Activated CD8-positive, alpha-beta memory T cell treated with anti-CD3 and anti-CD28 coated beads, Interleukin-2, amount 50 U/mL, for 4 hours (primary cell): ENCODE data around the gene TRIM56.
"Not testable (repeated sequence)": the region's sequence is repeated elsewhere in the genome, so short reads cannot be mapped to it uniquely, and the experiment has no call there.

ENCODE experiments used
- DNase-seq: peaks from one replicate; pipeline ENCODE4 v3.0.0-alpha.2; 2020

Gene TRIM56

GRCh38 chr7:101092266-101092905, 7.1 kb downstream of the TRIM56 start:
- DNase-seq, result not testable (repeated sequence)

- DNase-seq, result no peak
Measured at GRCh38 chr7:101093906-101094305, 8.6 kb downstream of the TRIM56 start.

GRCh38 chr7:101094376-101094775, 9.1 kb downstream of the TRIM56 start:
- no peak for DNase-seq

- no peak for DNase-seq
Measured at GRCh38 chr7:101094791-101095375, 9.6 kb downstream of the TRIM56 start.

- DNase-seq, result no peak
Measured at GRCh38 chr7:101096331-101096956, 11.2 kb downstream of the TRIM56 start.

- DNase-seq, result no peak
Measured at GRCh38 chr7:101096957-101097347, 11.7 kb downstream of the TRIM56 start.

- no peak for DNase-seq
Measured at GRCh38 chr7:101097561-101097960, 12.3 kb downstream of the TRIM56 start.

- peak; percentile 63 for DNase-seq
Measured at GRCh38 chr7:101099969-101100781, 14.9 kb downstream of the TRIM56 start.

GRCh38 chr7:101100858-101101847, 15.9 kb downstream of the TRIM56 start:
- DNase-seq, result no peak

- no peak for DNase-seq
Measured at GRCh38 chr7:101102026-101102425, 16.7 kb downstream of the TRIM56 start.

GRCh38 chr7:101103701-101104100, 18.4 kb downstream of the TRIM56 start:
- not testable (repeated sequence) for DNase-seq

GRCh38 chr7:101104193-101104713, 19.0 kb downstream of the TRIM56 start:
- DNase-seq, result no peak

GRCh38 chr7:101104799-101105198, 19.5 kb downstream of the TRIM56 start:
- DNase-seq, result no peak

- DNase-seq, result not testable (repeated sequence)
Measured at GRCh38 chr7:101105248-101105647, 20.0 kb downstream of the TRIM56 start.

- DNase-seq, result no peak
Measured at GRCh38 chr7:101106386-101106785, 21.1 kb downstream of the TRIM56 start.

GRCh38 chr7:101108330-101108857, 23.1 kb downstream of the TRIM56 start:
- DNase-seq, result no peak

GRCh38 chr7:101108961-101109360, 23.7 kb downstream of the TRIM56 start:
- no peak for DNase-seq

GRCh38 chr7:101109368-101109767, 24.1 kb downstream of the TRIM56 start:
- no peak for DNase-seq

- DNase-seq, result no peak
Measured at GRCh38 chr7:101111261-101111660, 26.0 kb downstream of the TRIM56 start.

- no peak for DNase-seq
Measured at GRCh38 chr7:101112233-101112632, 27.0 kb downstream of the TRIM56 start.

GRCh38 chr7:101113140-101113539, 27.9 kb downstream of the TRIM56 start:
- DNase-seq, result not testable (repeated sequence)

GRCh38 chr7:101113836-101114235, 28.6 kb downstream of the TRIM56 start:
- no peak for DNase-seq
